Frontal cortex (tissue), 4 donors: ENCODE results near the gene BLOC1S1. TPM values are rescaled to one million over a fixed set of nuclear protein-coding genes. Genes with fewer than 3 reads are reported as not detected.
"Not testable (repeated sequence)": the region's sequence is repeated elsewhere in the genome, so short reads cannot be mapped to it uniquely, and the experiment has no call there.

Experiments used
- DNase-seq, 2 donors: peaks; one replicate each; pipeline ENCODE4 v3.0.0; 2012; ENCODE audit warnings: low spot score in 2 of 2
- FAIRE-seq: peaks from 2 replicates; lab custom pipeline; 2012; peaks lifted over from hg19 to GRCh38; lab: Jason Lieb, UNC
- total RNA-seq: library from RNA; depleted of rRNA; stranded (reverse); fragments of >200 nt; gene quantifications from one replicate; pipeline ENCODE4 v1.2.3, GENCODE V29; 2014
- donor health status: control.
- donor health status: control.
- donor health status: control.

Gene BLOC1S1
- total RNA-seq, 1 donor from 2014 or later, result 21.2 TPM

- DNase-seq (peak in 1 of 2 donors; percentile 61), FAIRE-seq (peak; percentile 77)
These were observed 22.5 kb downstream of the BLOC1S1 start for GRCh38 chr12:55738123-55739024.

DNA sequence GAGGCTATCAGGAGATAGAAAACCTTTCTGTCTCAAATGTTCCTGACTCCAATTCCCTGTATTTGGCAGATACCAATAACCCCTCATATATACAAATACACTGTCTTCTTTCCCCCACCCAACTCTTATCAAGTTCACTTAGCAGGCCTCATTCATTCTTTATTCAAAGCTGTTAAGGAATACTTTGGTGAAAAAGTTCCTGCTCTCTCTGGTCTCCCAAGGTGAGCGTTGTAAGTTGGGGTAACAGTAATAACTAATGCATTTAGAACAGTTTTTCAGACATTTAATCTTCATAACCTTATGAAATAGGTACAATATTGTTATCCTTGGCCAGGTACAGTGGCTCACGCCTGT, 23.2 kb downstream of the BLOC1S1 start:
- DNase-seq, result no peak

DNA sequence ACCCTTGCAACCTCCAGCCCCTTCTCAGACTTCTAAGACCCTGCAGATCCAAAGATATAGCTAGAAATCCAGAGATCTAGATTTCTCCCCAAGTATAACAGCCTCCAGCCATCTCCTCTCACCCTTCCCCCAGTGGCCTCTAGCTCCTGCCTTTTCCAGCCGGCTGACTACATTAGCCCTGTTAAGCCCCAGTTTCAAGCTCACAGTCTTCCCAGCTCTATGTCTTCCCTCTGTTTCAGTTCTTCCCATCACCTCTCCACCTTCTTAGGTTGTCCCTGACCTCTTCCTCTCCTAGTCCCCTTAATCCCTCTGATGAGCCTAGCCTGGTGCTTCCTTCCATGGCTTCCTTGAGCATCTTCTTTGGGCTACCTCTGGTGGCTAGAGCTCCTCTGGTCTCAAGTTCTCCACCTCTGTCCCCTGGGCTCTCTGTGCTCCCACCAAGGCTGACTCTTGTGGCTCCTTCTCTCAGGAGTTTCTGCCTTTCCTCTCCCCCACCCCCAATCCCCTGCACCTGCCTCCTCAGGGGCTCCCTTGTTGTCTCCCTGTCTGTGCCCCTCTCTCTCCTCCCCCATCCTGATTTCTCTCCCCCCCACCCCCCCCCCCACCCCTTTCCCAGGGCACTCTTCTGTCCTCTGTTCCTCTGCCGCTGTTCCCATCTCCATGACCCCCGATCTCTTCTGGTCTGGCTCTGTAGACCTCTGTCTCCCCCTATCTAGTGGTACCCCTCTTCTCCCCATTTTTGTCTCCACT, 26.3 kb downstream of the BLOC1S1 start:
- no peak for DNase-seq
- FAIRE-seq, result no peak

More for the DNA sequence above, 23.2 kb downstream of the BLOC1S1 start:
- no peak for FAIRE-seq

- DNase-seq (peak; percentile 91 to 92), FAIRE-seq (no peak)
These were observed 27.0 kb downstream of the BLOC1S1 start, which contains the start of gene GDF11 for GRCh38 chr12:55742719-55743405. Gene GDF11, plus strand, starts transcription at chr12:55743122. Its CDS starts 195 bp downstream, at chr12:55743317.

DNA sequence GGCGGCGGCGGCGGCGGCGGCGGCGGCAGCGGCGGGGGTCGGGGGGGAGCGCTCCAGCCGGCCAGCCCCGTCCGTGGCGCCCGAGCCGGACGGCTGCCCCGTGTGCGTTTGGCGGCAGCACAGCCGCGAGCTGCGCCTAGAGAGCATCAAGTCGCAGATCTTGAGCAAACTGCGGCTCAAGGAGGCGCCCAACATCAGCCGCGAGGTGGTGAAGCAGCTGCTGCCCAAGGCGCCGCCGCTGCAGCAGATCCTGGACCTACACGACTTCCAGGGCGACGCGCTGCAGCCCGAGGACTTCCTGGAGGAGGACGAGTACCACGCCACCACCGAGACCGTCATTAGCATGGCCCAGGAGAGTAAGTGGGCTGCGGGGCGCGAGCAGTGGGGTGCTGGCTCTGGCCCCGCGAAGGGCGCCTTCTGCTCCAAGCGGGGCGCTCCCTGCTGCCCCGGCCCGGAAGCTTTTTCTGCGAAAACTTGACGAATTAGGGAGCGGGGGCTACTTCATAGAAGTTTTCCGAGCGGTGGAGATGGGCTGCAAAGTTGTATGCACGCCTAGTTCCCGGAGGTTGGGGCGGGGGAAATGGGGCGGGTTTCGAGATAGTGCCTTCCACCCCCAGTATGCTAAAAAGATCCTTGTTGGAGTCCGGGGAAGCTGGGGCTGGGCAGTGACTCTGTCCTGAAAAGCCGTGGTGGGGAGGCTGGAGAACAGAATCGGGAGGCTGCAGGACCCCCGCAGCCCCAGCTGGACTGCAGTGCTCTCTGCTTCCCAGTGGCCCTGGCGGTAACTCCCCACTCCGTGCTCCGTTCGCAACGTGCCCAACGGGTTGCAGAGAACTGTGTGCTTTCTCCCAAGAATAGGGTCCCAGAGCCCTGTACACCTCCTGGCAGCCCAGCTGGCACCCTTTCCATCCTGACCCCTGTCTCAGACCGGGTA, 27.8 kb downstream of the BLOC1S1 start:
- peak in 1 of 2 donors; percentile 48 for DNase-seq
- no peak for FAIRE-seq

DNA sequence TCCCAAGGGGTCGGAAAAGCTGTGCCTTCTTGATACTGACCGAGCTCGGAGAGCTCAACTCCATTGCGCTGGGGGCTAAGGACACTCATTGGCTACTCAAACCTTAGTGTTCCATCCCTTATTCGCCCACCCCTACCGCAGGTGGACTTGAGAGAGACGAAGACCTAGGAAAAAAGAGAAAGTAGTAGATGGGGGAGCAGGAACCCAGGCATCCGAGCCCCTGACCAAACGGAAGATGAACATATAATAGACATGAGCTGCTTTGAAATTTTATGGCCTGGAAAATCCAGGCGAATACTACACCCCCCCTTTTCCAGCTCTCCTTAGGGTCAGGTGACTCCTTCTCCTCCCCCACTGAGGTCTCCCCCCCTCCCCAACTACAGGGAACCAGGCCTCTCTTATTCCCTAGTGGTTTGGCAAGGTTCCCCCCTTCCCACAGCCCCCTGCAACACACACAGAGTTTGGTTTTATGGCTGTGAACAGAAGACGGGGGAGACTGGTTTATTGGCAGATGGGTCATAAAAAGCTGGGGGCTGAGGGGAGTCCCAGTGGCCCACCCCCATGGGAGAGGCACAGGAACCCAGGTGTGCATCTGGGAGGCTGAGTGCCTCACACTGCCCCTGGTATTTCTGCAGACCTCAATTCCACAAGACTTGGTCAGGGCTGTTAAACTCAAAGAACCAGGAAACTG, 28.6 kb downstream of the BLOC1S1 start:
- DNase-seq, result no peak
- no peak for FAIRE-seq

GRCh38 chr12:55745361-55746173, 29.7 kb downstream of the BLOC1S1 start:
- DNase-seq, result peak; percentile 34 to 41
- FAIRE-seq, result no peak

GRCh38 chr12:55746174-55746912, 30.5 kb downstream of the BLOC1S1 start:
- FAIRE-seq, result no peak
- DNase-seq, result no peak

DNA sequence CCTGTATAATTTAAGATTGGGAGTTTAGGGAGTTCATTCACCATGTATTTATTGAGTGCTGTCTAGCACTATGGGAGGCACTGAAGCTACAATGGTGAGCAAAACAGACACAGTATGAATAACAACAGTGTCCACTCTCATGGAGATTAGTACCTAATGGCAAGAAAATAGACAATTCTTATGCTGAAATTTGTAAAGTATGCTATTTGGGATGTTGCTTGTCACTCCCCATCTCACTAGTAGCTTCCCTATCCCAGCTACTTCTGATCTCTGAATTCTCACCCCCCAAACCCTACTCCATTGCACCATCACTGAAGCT, 31.0 kb downstream of the BLOC1S1 start:
- no peak for FAIRE-seq

GRCh38 chr12:55748230-55748993, 32.6 kb downstream of the BLOC1S1 start:
- FAIRE-seq, result no peak
- no peak for DNase-seq

More for the DNA sequence above, 31.0 kb downstream of the BLOC1S1 start:
- no peak for DNase-seq

- FAIRE-seq (no peak), DNase-seq (no peak)
These were observed 39.4 kb downstream of the BLOC1S1 start for GRCh38 chr12:55755246-55755645.

GRCh38 chr12:55757701-55758100, 41.9 kb downstream of the BLOC1S1 start:
- DNase-seq (no peak), FAIRE-seq (no peak)

- not testable (repeated sequence) for FAIRE-seq, DNase-seq
These were observed 42.7 kb downstream of the BLOC1S1 start for GRCh38 chr12:55758575-55758974.

GRCh38 chr12:55760663-55761062, 44.8 kb downstream of the BLOC1S1 start:
- FAIRE-seq (no peak), DNase-seq (no peak)

DNA sequence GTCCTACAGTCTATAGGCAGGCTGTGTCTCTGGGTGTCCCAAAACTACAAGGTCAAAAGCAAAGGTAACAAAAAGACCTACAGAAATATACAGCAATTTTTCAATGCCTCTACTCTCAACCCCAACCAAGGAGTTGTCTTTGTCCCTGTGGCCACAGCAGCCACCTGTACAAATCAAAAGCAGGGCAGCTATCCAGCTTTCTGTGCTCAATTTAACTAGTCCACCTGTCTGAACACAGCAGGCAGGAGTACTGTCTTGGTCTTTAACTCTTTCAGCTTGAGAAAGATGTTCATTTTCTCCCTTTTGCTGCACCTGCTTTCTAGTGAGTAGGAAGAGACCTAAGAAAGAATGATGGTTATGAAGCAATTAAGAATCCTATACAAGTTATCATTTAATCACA, 46.8 kb downstream of the BLOC1S1 start:
- DNase-seq, result no peak
- FAIRE-seq, result no peak

- DNase-seq, result no peak
These were observed 50.0 kb downstream of the BLOC1S1 start for GRCh38 chr12:55765736-55766290.

More at GRCh38 chr12:55765736-55766290, 50.0 kb downstream of the BLOC1S1 start:
- no peak for FAIRE-seq
